GM19395 (cell line): Measurements from ENCODE around the gene LRRC14B.

Source experiments
- ATAC-seq: cut with Tn5 transposase; IDR thresholded peaks from one replicate; pipeline ENCODE4 v1.9.1; 2021; ENCODE audit warnings: mild to moderate bottlenecking, moderate library complexity; ENCODE audit not compliant: unreplicated experiment

LRRC14B gene

GRCh38 chr5:173392-174290 lies 17.7 kb upstream of the LRRC14B start:
- ATAC-seq = no peak

- ATAC-seq = no peak
These were observed 17.0 kb upstream of the LRRC14B start for GRCh38 chr5:174291-174600.

GRCh38 chr5:174876-175465 lies 16.3 kb upstream of the LRRC14B start:
- no peak for ATAC-seq

DNA sequence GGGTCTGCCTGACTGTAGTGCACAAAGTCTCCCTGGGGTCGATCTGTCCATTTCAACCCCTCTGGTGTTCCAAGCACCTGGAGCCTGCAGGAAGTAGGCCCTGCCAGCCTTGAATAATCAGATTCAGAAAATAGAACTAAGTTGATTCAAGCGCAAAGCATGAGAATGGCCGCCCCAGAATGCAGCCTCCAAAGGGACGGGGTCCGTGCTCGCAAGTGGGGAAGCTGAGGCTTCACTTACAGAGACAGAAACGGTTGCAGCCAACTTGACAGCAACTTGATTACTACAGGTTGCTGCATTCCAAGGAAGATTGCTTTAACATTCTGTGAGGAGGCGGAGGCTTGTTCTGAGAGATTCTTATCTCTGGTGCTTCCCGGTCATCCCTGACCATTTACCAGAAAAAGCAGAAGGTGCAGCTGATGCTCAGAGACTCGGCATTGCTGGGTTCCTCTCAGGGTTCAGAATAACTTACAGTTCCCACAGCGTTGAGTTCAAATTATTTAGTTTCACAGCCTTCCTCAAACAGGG lies 14.9 kb upstream of the LRRC14B start:
- no peak for ATAC-seq

DNA sequence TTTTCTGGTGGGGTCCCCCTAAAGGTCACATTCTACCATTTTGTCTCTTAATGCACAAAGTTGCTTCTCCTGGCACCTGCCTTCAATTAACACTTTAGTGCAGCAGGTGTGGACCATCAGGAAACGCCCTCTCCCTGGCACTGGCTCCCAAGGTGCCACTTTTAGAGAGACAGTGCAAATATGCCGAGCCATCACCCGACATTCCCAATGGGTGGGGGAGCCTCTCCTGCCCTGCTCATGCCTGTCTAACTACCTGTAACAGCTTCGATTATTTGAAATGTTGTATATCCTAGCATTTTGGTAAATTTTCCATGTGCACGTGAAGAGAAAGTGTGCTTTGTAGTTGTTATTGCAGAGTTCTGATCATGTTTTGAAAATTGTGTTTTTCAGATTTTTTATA lies 13.2 kb upstream of the LRRC14B start:
- ATAC-seq = no peak

- ATAC-seq = no peak
These were observed 11.9 kb upstream of the LRRC14B start for GRCh38 chr5:179401-179800.

- ATAC-seq = no peak
These were observed 10.9 kb upstream of the LRRC14B start for GRCh38 chr5:180286-180918.

DNA sequence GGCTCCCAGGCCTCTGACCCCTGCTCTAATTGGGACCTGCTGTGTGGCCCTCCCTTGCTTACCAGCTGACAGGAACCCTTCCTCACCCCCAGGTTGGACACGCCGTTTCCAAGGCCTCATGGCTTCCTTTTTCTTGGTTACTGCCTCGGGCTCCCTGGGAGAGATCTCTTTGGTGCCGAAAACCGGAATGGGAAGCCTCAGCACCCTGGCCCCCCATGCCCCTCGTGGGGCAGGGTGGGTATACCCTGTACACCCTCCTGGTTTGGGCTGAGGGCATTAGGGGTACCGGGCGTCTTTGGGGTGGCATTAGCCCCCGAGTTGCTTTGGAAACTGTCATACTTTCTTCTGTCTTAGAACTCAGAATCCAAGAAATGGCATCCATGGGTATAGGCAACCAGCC lies 10.1 kb upstream of the LRRC14B start:
- no peak for ATAC-seq

DNA sequence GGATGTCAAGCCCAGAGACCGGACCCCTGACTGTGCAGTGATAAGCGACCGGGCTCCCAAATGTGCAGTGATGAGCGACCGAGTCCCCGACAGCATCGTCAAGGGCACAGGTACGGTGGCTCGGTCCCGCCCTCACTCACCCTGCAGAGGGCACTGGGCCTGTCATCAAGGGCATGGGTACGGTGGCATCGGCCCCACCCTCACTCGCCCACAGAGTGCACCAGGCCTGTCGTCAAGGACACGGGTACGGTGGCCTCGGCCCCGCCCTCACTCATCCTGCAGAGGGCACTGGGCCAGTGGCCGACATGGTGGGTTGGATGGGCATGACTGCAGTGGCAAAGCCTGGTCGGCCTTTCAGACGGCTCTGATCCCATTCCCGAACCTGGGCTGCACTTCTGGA lies 9.7 kb upstream of the LRRC14B start:
- ATAC-seq = no peak

GRCh38 chr5:182126-182525 lies 9.2 kb upstream of the LRRC14B start:
- no peak for ATAC-seq

DNA sequence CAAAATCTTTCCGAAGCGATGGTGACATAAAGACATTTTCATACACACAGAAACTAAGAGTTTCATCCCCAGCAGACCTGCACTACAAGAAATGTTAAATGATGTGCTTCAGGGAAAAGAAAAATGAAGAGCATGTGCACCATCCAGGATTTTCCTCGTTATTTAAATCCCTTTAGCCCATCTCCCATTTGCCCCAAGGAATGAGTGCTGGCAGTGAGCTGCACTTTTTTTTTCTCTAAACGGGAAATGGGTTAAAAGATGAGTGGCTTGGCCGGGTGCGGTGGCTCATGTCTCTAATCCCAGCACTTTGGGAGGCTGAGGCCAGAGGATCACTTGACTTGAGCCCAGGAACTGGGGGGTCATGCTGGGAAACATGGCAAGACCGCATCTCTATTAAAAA lies 6.8 kb upstream of the LRRC14B start:
- ATAC-seq = no peak

- ATAC-seq = no peak
These were observed 5.9 kb upstream of the LRRC14B start for GRCh38 chr5:185095-186070.

DNA sequence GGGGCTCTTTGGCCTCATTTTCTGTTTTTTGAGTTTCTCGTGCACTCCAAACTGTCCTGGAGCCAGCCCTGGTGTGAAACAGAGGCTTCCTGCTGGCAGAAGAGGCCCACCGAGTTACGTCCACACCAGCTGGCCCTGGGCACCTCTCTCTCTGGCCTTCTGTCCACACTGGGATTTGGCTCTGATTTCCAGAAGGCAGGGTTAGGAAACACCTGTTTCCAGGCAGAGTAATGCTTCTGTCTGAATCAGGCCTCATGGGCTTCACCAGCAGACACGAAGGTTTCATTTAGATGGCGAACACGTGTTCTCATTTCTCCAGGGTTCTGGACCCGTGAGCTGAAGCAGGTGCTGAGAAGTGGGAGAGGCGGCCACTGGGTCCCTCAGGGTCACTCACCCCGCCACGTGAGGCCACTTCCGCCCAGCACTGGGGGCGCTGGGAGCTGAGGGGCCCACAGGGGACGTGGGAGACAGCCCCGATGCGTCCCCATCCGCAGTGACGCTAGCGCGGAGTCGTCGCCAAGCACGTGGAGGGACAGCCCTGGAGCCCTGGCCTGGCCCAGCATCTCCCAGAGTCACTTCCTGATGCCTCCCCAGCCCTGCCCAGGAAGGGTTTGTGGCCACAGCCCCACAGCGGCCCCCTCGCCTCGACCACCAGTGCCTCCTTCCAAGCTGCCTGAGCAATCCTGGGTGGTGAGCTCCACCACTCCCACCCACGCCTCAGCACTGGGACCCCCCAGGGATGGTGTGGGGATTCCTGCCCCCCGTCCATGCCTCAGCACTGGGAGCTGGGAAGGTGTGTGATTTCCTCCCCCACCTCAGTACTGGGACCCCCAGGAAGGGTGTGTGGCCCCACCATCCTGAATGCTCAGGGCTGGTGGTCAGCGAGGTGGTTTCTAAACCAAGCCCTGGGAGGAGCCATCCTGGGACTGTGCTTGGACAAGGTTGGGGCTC lies 4.9 kb upstream of the LRRC14B start:
- ATAC-seq = no peak

- no peak for ATAC-seq
These were observed 4.3 kb upstream of the LRRC14B start for GRCh38 chr5:187042-187431.

- no peak for ATAC-seq
These were observed 3.5 kb upstream of the LRRC14B start for GRCh38 chr5:187617-188451.

GRCh38 chr5:188488-189481 lies 2.5 kb upstream of the LRRC14B start:
- ATAC-seq = peak; percentile 74

DNA sequence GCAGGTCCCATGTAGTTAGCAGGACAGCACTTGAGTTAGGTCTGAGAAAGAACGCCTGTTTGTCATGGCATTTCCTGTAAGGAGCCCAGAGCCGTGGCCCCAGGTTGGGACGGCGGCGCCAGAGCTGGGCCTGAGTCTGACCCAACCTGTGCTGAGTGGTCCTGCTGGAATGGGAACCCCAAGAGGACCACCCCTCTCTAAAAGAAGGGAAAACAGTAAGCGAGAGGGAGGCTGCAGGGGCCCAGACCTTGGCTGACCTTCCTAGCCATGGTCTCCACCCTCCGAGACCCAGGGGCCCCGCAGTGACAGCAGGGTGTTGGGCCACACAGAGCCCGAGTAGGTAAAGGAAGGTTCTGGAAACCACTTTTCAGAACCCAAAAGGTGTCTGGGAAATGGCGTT lies 1.8 kb upstream of the LRRC14B start:
- no peak for ATAC-seq

DNA sequence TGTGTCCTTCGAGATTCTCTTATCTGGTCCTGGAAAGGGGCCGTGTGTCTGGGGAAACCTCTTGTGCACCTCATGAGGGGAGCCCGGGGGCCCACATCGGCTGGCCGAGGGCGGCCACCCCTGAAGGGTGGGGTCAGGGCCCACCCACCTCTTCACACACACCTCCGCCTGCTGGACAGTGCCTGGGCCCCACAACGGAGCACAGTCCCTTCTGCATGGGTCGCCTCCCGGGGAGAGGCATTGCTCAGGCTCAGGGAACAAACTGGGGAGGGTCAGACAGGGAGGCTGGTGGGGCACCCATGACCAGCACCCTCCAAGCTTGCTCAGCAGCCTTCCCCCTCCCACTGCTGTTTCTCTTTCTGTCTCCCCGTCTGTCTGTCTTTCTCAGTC lies 1.3 kb upstream of the LRRC14B start:
- no peak for ATAC-seq
